Thoracic aorta (tissue), 2 donors: ENCODE results near the gene NEK4. TPM values are rescaled to one million over a fixed set of nuclear protein-coding genes. Genes with fewer than 3 reads are reported as not detected.

Experiments
- ATAC-seq: fragments of 150-250 bp; one replicate; pipeline ENCODE4 v1.8.0; 2017; ENCODE audit warnings: low read depth; ENCODE audit not compliant: insufficient number of reproducible peaks, low FRiP score
- DNase-seq: peaks from one replicate; pipeline ENCODE4 v3.0.0-alpha.2; 2020; ENCODE audit warnings: low spot score
- H3K27ac ChIP-seq, 2 donors: fragments of 200-600 bp; sonication (generic); 1 replicate in 1 of 2; 2 replicates in 1 of 2; pipeline ENCODE4 v1.5.1; 2016; ENCODE audit warnings: mild to moderate bottlenecking in 2 of 2, moderate library complexity in 2 of 2
- H3K27me3 ChIP-seq: fragments of 200-600 bp; sonication (generic); replicated peaks from 2 replicates; pipeline ENCODE4 v1.6.0; 2016; ENCODE audit warnings: mild to moderate bottlenecking; ENCODE audit not compliant: insufficient read depth
- H3K36me3 ChIP-seq: fragments of 200-600 bp; sonication (generic); one replicate; pipeline ENCODE4 v1.5.1; 2016
- H3K4me1 ChIP-seq, 2 donors: fragments of 200-600 bp; sonication (generic); 1 replicate in 1 of 2; 2 replicates in 1 of 2; pipeline versions ENCODE4 v1.5.1 to v1.6.0; 2016; ENCODE audit warnings: low read depth in 2 of 2, mild to moderate bottlenecking in 1 of 2; ENCODE audit not compliant: control insufficient read depth in 1 of 2
- H3K4me3 ChIP-seq: fragments of 200-600 bp; sonication (generic); 2 replicates; pipeline ENCODE4 v1.5.1; 2016; ENCODE audit warnings: mild to moderate bottlenecking
- H3K9me3 ChIP-seq: fragments of 200-600 bp; sonication (generic); 2 replicates; pipeline ENCODE4 v1.5.1; 2016
- CTCF ChIP-seq: fragments of 200-600 bp; sonication (generic); IDR thresholded peaks from one replicate; pipeline ENCODE4 v1.5.1; 2019; ENCODE audit warnings: antibody characterized with exemption
- total RNA-seq, 2 donors: library from RNA; depleted of rRNA; stranded (reverse); fragments of >200 nt; gene quantifications; one replicate each; pipeline versions ENCODE4 v1.1.0 to v1.2.3, GENCODE V29; 2016

Gene NEK4
- total RNA-seq, 2 donors from 2014 or later = 17.5 to 24.4 TPM

GRCh38 chr3:52721002-52721729, 49.6 kb downstream of the NEK4 start:
- Histone ChIP-seq H3K4me3 (no peak overlapping the region), H3K27me3 (no peaks in the 10 kb centered on the region), H3K9me3 (no peaks in the 10 kb centered on the region), H3K4me1 (no peaks in the 10 kb centered on the region), H3K36me3 (peaks cover 4% of the 10 kb centered on the region), H3K27ac (no peak overlapping the region)
- DNase-seq (no peak), ATAC-seq (no peak)
- no peak for TF ChIP-seq CTCF

- no peak for TF ChIP-seq CTCF
- peaks cover 4% of the 10 kb centered on the region for H3K36me3 ChIP-seq
Observed at GRCh38 chr3:52719618-52720017, 51.1 kb downstream of the NEK4 start.

DNA sequence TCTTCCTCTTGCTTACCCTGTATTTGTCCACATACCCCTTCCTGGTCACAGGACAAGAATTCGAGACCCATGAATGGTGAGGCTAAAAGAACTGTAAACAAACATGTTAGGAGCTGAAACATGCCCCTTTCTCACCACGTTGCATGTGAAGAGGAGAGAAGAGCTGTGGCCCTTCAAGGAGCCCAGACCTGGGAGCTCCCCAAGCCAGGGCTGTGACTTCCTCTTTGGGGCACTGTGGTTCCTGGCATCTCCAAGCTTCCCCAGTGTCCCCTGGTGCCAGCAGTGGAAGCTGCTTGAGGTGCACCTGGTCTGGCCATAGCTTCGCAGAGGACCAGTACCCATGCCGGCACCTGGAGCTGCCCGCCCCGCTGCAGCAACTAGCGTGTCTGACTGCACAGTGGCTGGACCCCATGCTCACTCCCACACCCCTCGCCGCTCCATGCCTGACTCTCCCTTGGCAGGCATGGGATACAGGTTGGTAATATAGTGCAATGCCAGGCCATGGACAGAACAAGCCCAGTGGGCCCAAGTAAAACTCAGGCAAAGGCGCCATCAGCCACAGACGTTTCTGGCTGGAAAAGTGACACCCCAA, 54.9 kb downstream of the NEK4 start:
- H3K4me1 ChIP-seq = no peaks in the 10 kb centered on the region
- no peaks in the 10 kb centered on the region for H3K27me3 ChIP-seq
- DNase-seq (no peak), ATAC-seq (no peak)
- TF ChIP-seq CTCF = no peak
- peaks cover 4% of the 10 kb centered on the region for H3K36me3 ChIP-seq
- no peaks in the 10 kb centered on the region for H3K9me3 ChIP-seq
- H3K27ac ChIP-seq = no peak overlapping the region
- H3K4me3 ChIP-seq = no peak overlapping the region

More at GRCh38 chr3:52719618-52720017, 51.1 kb downstream of the NEK4 start:
- no peak overlapping the region for H3K27ac ChIP-seq
- H3K4me3 ChIP-seq = no peak overlapping the region
- H3K9me3 ChIP-seq = no peaks in the 10 kb centered on the region
- DNase-seq = no peak
- H3K4me1 ChIP-seq = no peaks in the 10 kb centered on the region
- H3K27me3 ChIP-seq = no peaks in the 10 kb centered on the region
- no peak for ATAC-seq

- DNase-seq (no peak), ATAC-seq (no peak)
- Histone ChIP-seq H3K4me1 (no peaks in the 10 kb centered on the region), H3K27me3 (no peaks in the 10 kb centered on the region), H3K27ac (no peak overlapping the region), H3K36me3 (peaks cover 4% of the 10 kb centered on the region), H3K4me3 (no peak overlapping the region), H3K9me3 (no peaks in the 10 kb centered on the region)
- TF ChIP-seq CTCF = no peak
Observed at GRCh38 chr3:52714335-52715302, 56.1 kb downstream of the NEK4 start.
